ENCODE data around the gene DNAH3.
"Not testable (repeated sequence)": the region's sequence is repeated elsewhere in the genome, so short reads cannot be mapped to it uniquely, and the experiment has no call there.

The DNAH3 gene

GRCh38 chr16:20956319-20956718, 194.3 kb downstream of the DNAH3 start:
- Histone ChIP-seq H3K9ac (ENCODE audit: low read length) (no peak overlapping the region), H3K4me1 (ENCODE audit: control insufficient read depth, insufficient read depth, low read length) (no peaks in the 10 kb centered on the region), H3K27ac (ENCODE audit: low read depth, low read length) (no peak overlapping the region), H3K4me3 (ENCODE audit: low read length) (no peak overlapping the region), H3K27me3 (ENCODE audit: control insufficient read depth, insufficient read depth, low read length) (no peaks in the 10 kb centered on the region), H3K36me3 (ENCODE audit: control insufficient read depth, insufficient read depth, low read length) (no peaks in the 10 kb centered on the region)

DNA sequence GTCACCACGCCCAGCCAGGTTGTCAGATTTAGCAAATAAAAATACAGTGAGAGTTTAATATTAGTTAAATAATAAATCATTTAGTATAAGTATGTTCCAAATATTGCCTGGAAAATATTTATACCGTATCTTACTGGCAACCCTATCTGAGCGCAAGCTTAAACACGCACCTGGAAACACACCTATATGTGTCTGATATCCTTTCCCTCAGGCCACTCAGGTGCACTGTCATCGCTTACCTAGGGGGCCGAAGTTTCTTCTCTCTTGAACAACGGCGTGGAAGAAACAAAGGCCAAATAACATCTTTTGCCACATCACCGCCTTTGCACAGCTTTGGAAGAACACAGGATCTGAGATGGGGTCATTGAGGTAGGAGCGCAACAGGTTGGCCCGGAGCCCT, 196.1 kb downstream of the DNAH3 start:
- Histone ChIP-seq H3K36me3 (ENCODE audit: control insufficient read depth, insufficient read depth, low read length) (no peaks in the 10 kb centered on the region), H3K27ac (ENCODE audit: low read depth, low read length) (no peak overlapping the region)

DNA sequence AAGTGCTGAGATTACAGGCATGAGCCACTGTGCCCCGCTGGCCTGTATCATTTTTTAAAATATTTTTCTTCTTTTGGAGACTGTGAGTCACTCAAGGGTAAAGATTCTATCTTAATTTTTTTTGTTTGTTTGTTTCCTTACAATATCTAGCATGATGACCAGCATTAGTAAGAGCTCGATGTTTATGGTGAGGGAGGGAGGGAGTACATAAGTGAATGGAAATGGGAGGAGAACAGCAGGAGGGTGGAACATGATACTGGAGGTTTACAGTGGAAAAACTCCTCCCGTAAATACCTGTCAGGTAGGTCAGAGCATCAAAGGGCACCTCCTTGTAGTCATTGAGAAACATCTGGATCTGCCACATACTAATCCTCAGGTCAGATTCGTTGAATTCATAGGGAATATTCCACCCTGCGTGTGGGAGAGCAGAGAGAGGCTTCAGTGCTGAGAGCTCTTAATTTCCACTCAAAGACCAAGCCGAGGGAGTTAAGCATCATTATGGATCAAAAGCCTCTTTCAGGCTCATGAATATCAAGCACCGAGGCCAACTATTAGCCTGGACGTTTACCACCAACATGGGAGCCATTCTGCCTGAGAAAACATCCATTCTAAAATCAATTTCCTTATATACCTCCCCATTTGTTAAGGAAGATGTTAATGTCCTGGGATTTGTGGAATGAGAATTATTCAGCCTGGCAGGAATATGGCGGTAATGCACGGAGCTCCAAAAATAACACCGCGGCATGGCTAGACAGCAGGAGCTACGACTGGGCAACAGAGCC, 198.3 kb downstream of the DNAH3 start:
- Histone ChIP-seq H3K9ac (ENCODE audit: low read length) (no peak overlapping the region), H3K27me3 (ENCODE audit: control insufficient read depth, insufficient read depth, low read length) (no peaks in the 10 kb centered on the region), H3K4me3 (ENCODE audit: low read length) (no peak overlapping the region), H3K36me3 (ENCODE audit: control insufficient read depth, insufficient read depth, low read length) (no peaks in the 10 kb centered on the region), H3K4me1 (ENCODE audit: control insufficient read depth, insufficient read depth, low read length) (no peaks in the 10 kb centered on the region), H3K27ac (ENCODE audit: low read depth, low read length) (no peak overlapping the region)

More for the DNA sequence above, 196.1 kb downstream of the DNAH3 start:
- no peak overlapping the region for H3K9ac ChIP-seq (ENCODE audit: low read length)
- no peaks in the 10 kb centered on the region for H3K27me3 ChIP-seq (ENCODE audit: control insufficient read depth, insufficient read depth, low read length)
- no peak overlapping the region for H3K4me3 ChIP-seq (ENCODE audit: low read length)
- H3K4me1 ChIP-seq (ENCODE audit: control insufficient read depth, insufficient read depth, low read length): no peaks in the 10 kb centered on the region

- Histone ChIP-seq H3K4me1 (ENCODE audit: control insufficient read depth, insufficient read depth, low read length) (no peaks in the 10 kb centered on the region), H3K9ac (ENCODE audit: low read length) (no peak overlapping the region)
Measured at GRCh38 chr16:20950294-20950693, 200.4 kb downstream of the DNAH3 start.

DNA sequence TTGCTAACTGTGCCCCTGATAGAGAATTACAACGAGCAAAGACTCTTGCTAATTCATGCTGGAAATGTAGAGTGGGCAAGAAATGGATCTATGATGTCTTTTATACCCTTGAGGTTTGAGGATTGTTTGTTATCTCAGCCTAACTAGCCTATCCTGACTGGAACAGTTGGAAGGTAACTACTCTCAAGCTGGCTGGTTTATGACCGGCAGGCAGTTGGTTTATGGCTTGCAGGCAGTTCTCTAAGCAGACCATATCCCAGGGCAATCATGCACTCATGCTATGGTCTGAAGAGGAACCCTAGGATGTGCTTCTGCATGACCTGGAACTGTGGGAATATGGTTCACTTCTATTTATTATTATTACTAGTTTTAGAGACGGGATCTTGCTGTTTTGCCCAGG, 201.0 kb downstream of the DNAH3 start:
- H3K4me1 ChIP-seq (ENCODE audit: control insufficient read depth, insufficient read depth, low read length): no peaks in the 10 kb centered on the region
- H3K36me3 ChIP-seq (ENCODE audit: control insufficient read depth, insufficient read depth, low read length): no peaks in the 10 kb centered on the region
- H3K27me3 ChIP-seq (ENCODE audit: control insufficient read depth, insufficient read depth, low read length): no peaks in the 10 kb centered on the region
- no peak overlapping the region for H3K4me3 ChIP-seq (ENCODE audit: low read length)
- H3K27ac ChIP-seq (ENCODE audit: low read depth, low read length): no peak overlapping the region
- no peak overlapping the region for H3K9ac ChIP-seq (ENCODE audit: low read length)

More at GRCh38 chr16:20950294-20950693, 200.4 kb downstream of the DNAH3 start:
- Histone ChIP-seq H3K27me3 (ENCODE audit: control insufficient read depth, insufficient read depth, low read length) (no peaks in the 10 kb centered on the region), H3K36me3 (ENCODE audit: control insufficient read depth, insufficient read depth, low read length) (no peaks in the 10 kb centered on the region), H3K4me3 (ENCODE audit: low read length) (no peak overlapping the region), H3K27ac (ENCODE audit: low read depth, low read length) (no peak overlapping the region)

- Histone ChIP-seq H3K4me3 (ENCODE audit: low read length) (no peak overlapping the region), H3K27ac (ENCODE audit: low read depth, low read length) (no peak overlapping the region), H3K36me3 (ENCODE audit: control insufficient read depth, insufficient read depth, low read length) (no peaks in the 10 kb centered on the region), H3K27me3 (ENCODE audit: control insufficient read depth, insufficient read depth, low read length) (no peaks in the 10 kb centered on the region), H3K9ac (ENCODE audit: low read length) (no peak overlapping the region), H3K4me1 (ENCODE audit: control insufficient read depth, insufficient read depth, low read length) (no peaks in the 10 kb centered on the region)
Measured at GRCh38 chr16:20948444-20948843, 202.2 kb downstream of the DNAH3 start.

GRCh38 chr16:20946015-20946629, 204.5 kb downstream of the DNAH3 start:
- Histone ChIP-seq H3K4me3 (ENCODE audit: low read length) (no peak overlapping the region), H3K36me3 (ENCODE audit: control insufficient read depth, insufficient read depth, low read length) (no peaks in the 10 kb centered on the region), H3K27ac (ENCODE audit: low read depth, low read length) (no peak overlapping the region), H3K9ac (ENCODE audit: low read length) (no peak overlapping the region), H3K4me1 (ENCODE audit: control insufficient read depth, insufficient read depth, low read length) (no peaks in the 10 kb centered on the region), H3K27me3 (ENCODE audit: control insufficient read depth, insufficient read depth, low read length) (no peaks in the 10 kb centered on the region)

GRCh38 chr16:20945575-20945875, 205.1 kb downstream of the DNAH3 start:
- not testable (repeated sequence) for H3K4me1 ChIP-seq (ENCODE audit: control insufficient read depth, insufficient read depth, low read length); H3K36me3 ChIP-seq (ENCODE audit: control insufficient read depth, insufficient read depth, low read length); H3K9ac ChIP-seq (ENCODE audit: low read length); H3K27ac ChIP-seq (ENCODE audit: low read depth, low read length); H3K27me3 ChIP-seq (ENCODE audit: control insufficient read depth, insufficient read depth, low read length); H3K4me3 ChIP-seq (ENCODE audit: low read length)

DNA sequence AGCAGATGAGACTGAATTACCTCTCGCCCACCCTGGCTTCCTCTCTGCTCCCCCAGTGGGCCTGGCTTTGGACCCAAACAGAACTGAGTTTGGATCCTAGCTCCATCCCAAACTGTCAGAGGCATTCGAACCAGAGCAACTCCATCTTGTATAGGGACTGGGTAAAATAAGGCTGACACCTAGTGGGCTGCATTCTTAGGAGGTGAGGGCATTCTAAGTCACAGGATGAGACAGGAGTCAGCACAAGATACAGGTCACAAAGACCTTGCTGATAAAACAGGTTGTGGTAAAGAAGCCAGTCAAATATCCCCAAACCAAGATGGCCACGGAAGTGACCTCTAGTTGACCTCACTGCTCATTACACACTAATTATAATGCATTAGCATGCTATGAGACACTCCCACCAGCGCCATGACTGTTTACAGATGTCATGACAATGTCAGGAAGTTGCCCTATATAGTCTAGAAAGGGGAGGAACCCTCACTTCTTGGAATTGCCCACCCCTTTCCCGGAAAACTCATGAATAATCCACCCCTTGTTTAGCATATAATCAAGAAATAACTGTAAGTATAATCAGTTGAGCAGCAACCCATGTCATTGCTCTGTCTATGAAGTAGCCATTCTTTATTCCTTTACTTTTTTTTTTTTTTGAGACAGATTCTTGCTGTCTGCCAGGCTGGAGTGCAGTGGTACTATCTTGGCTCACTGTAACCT, 205.6 kb downstream of the DNAH3 start:
- no peaks in the 10 kb centered on the region for H3K36me3 ChIP-seq (ENCODE audit: control insufficient read depth, insufficient read depth, low read length)

DNA sequence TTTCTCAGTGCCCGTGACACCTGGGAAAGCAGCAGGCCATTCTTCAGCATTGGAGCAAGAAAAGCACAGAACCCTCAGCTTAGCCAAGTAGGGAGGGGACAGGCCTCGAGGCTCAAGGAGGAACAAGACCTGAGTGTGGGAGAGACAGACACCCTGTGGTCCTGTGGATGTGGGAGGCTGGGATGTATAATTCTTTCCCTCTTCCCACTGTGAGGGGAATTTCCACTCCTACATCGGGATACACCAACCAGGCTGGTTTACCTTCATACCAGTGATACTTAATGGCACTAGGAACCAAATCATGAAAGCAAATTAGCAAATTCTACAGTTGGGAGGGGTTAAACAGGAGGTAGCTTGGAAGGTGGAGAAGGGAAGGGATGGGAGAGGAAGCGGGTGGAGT, 208.4 kb downstream of the DNAH3 start:
- no peaks in the 10 kb centered on the region for H3K4me1 ChIP-seq (ENCODE audit: control insufficient read depth, insufficient read depth, low read length)
- H3K27me3 ChIP-seq (ENCODE audit: control insufficient read depth, insufficient read depth, low read length): no peaks in the 10 kb centered on the region
- H3K27ac ChIP-seq (ENCODE audit: low read depth, low read length): no peak overlapping the region
- H3K36me3 ChIP-seq (ENCODE audit: control insufficient read depth, insufficient read depth, low read length): no peaks in the 10 kb centered on the region
- H3K9ac ChIP-seq (ENCODE audit: low read length): no peak overlapping the region
- no peak overlapping the region for H3K4me3 ChIP-seq (ENCODE audit: low read length)

More for the DNA sequence above, 205.6 kb downstream of the DNAH3 start:
- Histone ChIP-seq H3K27me3 (ENCODE audit: control insufficient read depth, insufficient read depth, low read length) (no peaks in the 10 kb centered on the region), H3K4me3 (ENCODE audit: low read length) (no peak overlapping the region), H3K9ac (ENCODE audit: low read length) (no peak overlapping the region), H3K27ac (ENCODE audit: low read depth, low read length) (no peak overlapping the region), H3K4me1 (ENCODE audit: control insufficient read depth, insufficient read depth, low read length) (no peaks in the 10 kb centered on the region)

DNA sequence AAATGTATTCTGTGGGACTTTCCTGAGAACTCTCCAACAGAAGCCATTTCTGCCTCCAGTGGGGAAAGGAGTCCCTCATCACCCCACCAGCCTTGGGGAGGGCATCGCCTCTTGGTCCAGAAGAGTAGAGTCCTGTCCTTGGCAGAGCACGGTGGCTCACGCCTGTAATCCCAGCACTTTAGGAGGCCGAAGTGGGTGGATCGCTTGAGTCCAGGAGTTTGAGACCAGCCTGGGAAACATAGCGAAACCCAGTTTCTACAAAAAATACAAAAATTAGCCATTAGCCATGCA, 209.1 kb downstream of the DNAH3 start:
- Histone ChIP-seq H3K9ac (ENCODE audit: low read length) (no peak overlapping the region), H3K27ac (ENCODE audit: low read depth, low read length) (no peak overlapping the region), H3K4me1 (ENCODE audit: control insufficient read depth, insufficient read depth, low read length) (no peaks in the 10 kb centered on the region), H3K4me3 (ENCODE audit: low read length) (no peak overlapping the region), H3K36me3 (ENCODE audit: control insufficient read depth, insufficient read depth, low read length) (no peaks in the 10 kb centered on the region), H3K27me3 (ENCODE audit: control insufficient read depth, insufficient read depth, low read length) (no peaks in the 10 kb centered on the region)

GRCh38 chr16:20940871-20941635, 209.6 kb downstream of the DNAH3 start:
- Histone ChIP-seq H3K9ac (ENCODE audit: low read length) (no peak overlapping the region), H3K4me1 (ENCODE audit: control insufficient read depth, insufficient read depth, low read length) (no peaks in the 10 kb centered on the region), H3K27me3 (ENCODE audit: control insufficient read depth, insufficient read depth, low read length) (no peaks in the 10 kb centered on the region), H3K4me3 (ENCODE audit: low read length) (no peak overlapping the region), H3K27ac (ENCODE audit: low read depth, low read length) (no peak overlapping the region), H3K36me3 (ENCODE audit: control insufficient read depth, insufficient read depth, low read length) (no peaks in the 10 kb centered on the region)

Data from rectal smooth muscle tissue (tissue), 1 donor.